K562 (cell line): Measurements from ENCODE around the gene SLC44A2. TPM values are rescaled to one million over a fixed set of nuclear protein-coding genes. Genes with fewer than 3 reads are reported as not detected.

Experiments
- ATAC-seq: fragments of 200-7000 bp; cut with Tn5 transposase; 3 replicates; pipeline ENCODE4 v1.9.1; 2020; ENCODE audit warnings: moderate library complexity
- BruUV-seq: library from RNA; stranded (reverse); fragments of 400-500 nt; replicated peaks from 2 replicates; lab custom pipeline; 2021; lab: Mats Ljungman, UMichigan
- CTCF ChIA-PET: fragments of 300-600 bp; formaldehyde crosslinking; extraction: SDS; loops from one replicate; lab custom pipeline; 2021; ENCODE audit warnings: low intra/inter-chr PET ratio; lab: Yijun Ruan, JAX
- POLR2A ChIA-PET: fragments of 300-600, 350-650 bp; sonication (Branson Sonifier 250); formaldehyde crosslinking; extraction: SDS; loops from one replicate; lab custom pipeline; 2021; ENCODE audit warnings: antibody characterized with exemption, inconsistent platforms; lab: Yijun Ruan, JAX
- DNase-seq, 4 experiments: peaks; one replicate each; pipeline versions ENCODE4 v3.0.0 to v3.0.0-alpha.2; 2011 to 2018; ENCODE audit warnings: low spot score in 3 of 4, mixed read lengths in 3 of 4; ENCODE audit errors: extremely low read depth in 1 of 4
- FAIRE-seq: peaks from 2 replicates; lab custom pipeline; 2011; peaks lifted over from hg19 to GRCh38; lab: Jason Lieb, UNC
- H2AFZ ChIP-seq: 2 replicates; pipeline ENCODE4 v1.6.0; 2011; ENCODE audit warnings: low read depth, low read length, control low read depth, inconsistent platforms
- H3K27ac ChIP-seq: fragments of 200-600 bp; 3 replicates; pipeline ENCODE4 v1.8.0; 2011; ENCODE audit warnings: low read depth, mild to moderate bottlenecking, control low read depth, inconsistent platforms, low read length, moderate library complexity, mixed read lengths; ENCODE audit errors: extremely low read depth
- H3K27me3 ChIP-seq, 2 experiments: fragments of 300-600 bp in 1 of 2; 2 replicates in 1 of 2; 3 replicates in 1 of 2; pipeline versions ENCODE4 v1.6.0 to v1.8.0; 2011; ENCODE audit warnings: inconsistent platforms in 2 of 2, low read length in 2 of 2, mild to moderate bottlenecking in 1 of 2, mixed read lengths in 1 of 2, moderate library complexity in 1 of 2; ENCODE audit not compliant: control insufficient read depth in 2 of 2, insufficient read depth in 2 of 2
- H3K36me3 ChIP-seq: fragments of 300-600 bp; 3 replicates; pipeline ENCODE4 v1.8.0; 2011; ENCODE audit warnings: mild to moderate bottlenecking, low read length, inconsistent platforms; ENCODE audit not compliant: control insufficient read depth, insufficient read depth
- H3K4me1 ChIP-seq, 2 experiments: fragments of 200-600 bp in 1 of 2; replicated peaks in 1 of 2; 2 replicates in 1 of 2; 3 replicates in 1 of 2; pipeline versions ENCODE4 v1.5.1 to v1.8.0; 2011; ENCODE audit warnings: inconsistent platforms in 2 of 2, low read length in 2 of 2, mild to moderate bottlenecking in 1 of 2, mixed read lengths in 1 of 2, moderate library complexity in 1 of 2; ENCODE audit not compliant: control insufficient read depth in 2 of 2, insufficient read depth in 2 of 2
- H3K4me2 ChIP-seq: 2 replicates; pipeline ENCODE4 v1.6.1; 2011; ENCODE audit warnings: low read length, control low read depth, inconsistent platforms, mixed read lengths; ENCODE audit not compliant: insufficient read depth
- H3K4me3 ChIP-seq: fragments of 200-600 bp; sonication (generic), shearing (Covaris generic); 2 replicates; pipeline ENCODE4 v1.5.1; 2016; ENCODE audit warnings: control low read depth, inconsistent platforms
- H3K79me2 ChIP-seq: fragments of 200-600 bp; 3 replicates; pipeline ENCODE4 v1.8.0; 2011; ENCODE audit warnings: low read length, inconsistent platforms; ENCODE audit not compliant: control insufficient read depth, insufficient read depth
- H3K9ac ChIP-seq, 2 experiments: 2 replicates each; pipeline versions ENCODE4 v1.6.0 to v1.6.1; 2011; ENCODE audit warnings: low read depth in 2 of 2, low read length in 2 of 2, control low read depth in 1 of 2, inconsistent platforms in 1 of 2, mild to moderate bottlenecking in 1 of 2, mixed read lengths in 1 of 2; ENCODE audit not compliant: insufficient read depth in 1 of 2
- H3K9me1 ChIP-seq: one replicate; pipeline ENCODE4 v1.6.0; 2011; ENCODE audit warnings: inconsistent platforms, mild to moderate bottlenecking, low read length, moderate library complexity; ENCODE audit not compliant: control insufficient read depth, insufficient read depth
- H3K9me3 ChIP-seq: replicated peaks from 2 replicates; pipeline ENCODE4 v1.5.1; 2011; ENCODE audit warnings: low read depth, low read length, inconsistent platforms; ENCODE audit not compliant: control insufficient read depth, insufficient read depth
- H4K20me1 ChIP-seq: replicated peaks from 2 replicates; pipeline ENCODE4 v1.6.1; 2011; ENCODE audit warnings: low read length, inconsistent platforms, mixed read lengths; ENCODE audit not compliant: control insufficient read depth, insufficient read depth
- C11orf30 ChIP-seq: fragments of 450-650 bp; IDR thresholded peaks from 2 replicates; pipeline ENCODE4 v1.6.1; 2016; ENCODE audit warnings: low read depth, mild to moderate bottlenecking
- CBFA2T3 ChIP-seq: fragments of 450-650 bp; IDR thresholded peaks from 2 replicates; pipeline ENCODE4 v1.6.1; 2017
- HMG20A ChIP-seq: fragments of 450-650 bp; formaldehyde crosslinking; conservative IDR thresholded peaks from 2 replicates; pipeline ENCODE4 v1.4.0; 2020; ENCODE audit warnings: mild to moderate bottlenecking, mixed read lengths
- MAFF ChIP-seq: IDR thresholded peaks from 2 replicates; pipeline ENCODE4 v1.6.1; 2012; ENCODE audit warnings: low read length, improper control_type of control experiment
- MAFG ChIP-seq: fragments of 450-650 bp; conservative IDR thresholded peaks from 2 replicates; pipeline ENCODE4 v1.6.1; 2016; ENCODE audit warnings: missing genetic modification characterization, missing compliant biosample characterization
- MAFK ChIP-seq: IDR thresholded peaks from 2 replicates; pipeline ENCODE4 v1.6.1; 2011; ENCODE audit warnings: low read length, improper control_type of control experiment
- TFAP4 ChIP-seq: sonication (generic); formaldehyde crosslinking; IDR thresholded peaks from 2 replicates; pipeline ENCODE4 v1.8.0; 2022; ENCODE audit warnings: missing genetic modification reagents, mild to moderate bottlenecking, moderate library complexity, borderline replicate concordance
- ZEB2 ChIP-seq: fragments of 450-650 bp; IDR thresholded peaks from 2 replicates; pipeline ENCODE4 v1.6.1; 2016
- ZNF316 ChIP-seq: fragments of 450-650 bp; IDR thresholded peaks from 2 replicates; pipeline ENCODE4 v1.6.1; 2016
- ZNF780A ChIP-seq: fragments of 250-450 bp; sonication (Bioruptor Pico); IDR thresholded peaks from 2 replicates; pipeline ENCODE4 v1.5.0; 2021; ENCODE audit warnings: mild to moderate bottlenecking
- WGBS: fragments of 100-300 bp; shearing (Covaris generic); methylation state at CpG from one replicate; pipeline ENCODE4 v1.1.6; 2016; ENCODE audit warnings: low coverage, mixed read lengths; ENCODE audit not compliant: insufficient coverage; ENCODE audit errors: missing lambda C conversion rate; 5-methylcytosine and 5-hydroxymethylcytosine counted together
- in situ Hi-C: fragments of 300-500 bp; cut with MboI; formaldehyde crosslinking; loops from 4 replicates; pipeline ENCODE4 v1.15.0; 2018; ENCODE audit warnings: inconsistent platforms, mixed read lengths
- intact Hi-C: fragments of 100-400 bp; cut with micrococcal nuclease; formaldehyde crosslinking; loops from 2 replicates; pipeline ENCODE4 v1.14.2; 2022
- polyA plus RNA-seq, 8 experiments: library from polyadenylated mRNA; depleted of rRNA in 4 of 8; stranded (reverse) in 5 of 8; unstranded in 3 of 8; fragments of >200 nt; fragmentation: Nextera tagmentation in 2 of 8; fragmentation: Illumina TruSeq in 1 of 8; extraction: Ambion mirVana in 2 of 8; extraction: Trizol in 1 of 8; gene quantifications; 2 replicates each; pipeline versions ENCODE4 v1.2.1 to v1.2.3, GENCODE V29; 2011 to 2014; ENCODE audit warnings: inconsistent platforms in 1 of 8, missing spikeins in 1 of 8
- total RNA-seq, 7 experiments: library from RNA; depleted of rRNA in 6 of 7; stranded (reverse); fragments of >200 nt in 6 of 7; fragmentation: Illumina TruSeq in 2 of 7; extraction: Trizol in 2 of 7; gene quantifications; 2 replicates each; pipeline versions ENCODE4 v1.2.1 to v1.2.3, GENCODE V29; 2011 to 2021; ENCODE audit warnings: low replicate concordance in 1 of 7

Gene SLC44A2
- total and polyA plus RNA-seq, 9 of the 15 experiments (the other 6 are each of a cell fraction or from before 2014, with no cell fraction given), result 1.1 to 34.2 (median 8.1) TPM

- Histone ChIP-seq H3K9ac (no peak overlapping the region), H4K20me1 (peaks cover 20% of the 10 kb centered on the region), H3K4me3 (no peak overlapping the region), H3K9me1 (no peaks in the 10 kb centered on the region), H3K4me2 (no peak overlapping the region), H3K9me3 (no peaks in the 10 kb centered on the region), H2AFZ (no peak overlapping the region), H3K79me2 (peaks cover 45% of the 10 kb centered on the region), H3K4me1 (peaks cover 15 to 20% of the 10 kb centered on the region in 2 experiments; a peak in 4 of 5 replicates), H3K27me3 (no peaks in the 10 kb centered on the region), H3K36me3 (peaks cover 25% of the 10 kb centered on the region), H3K27ac (no peak overlapping the region)
- FAIRE-seq (peak; percentile 6), DNase-seq (no peak), ATAC-seq (no peak)
- BruUV-seq, result no TSS peak
- ChIA-PET CTCF (no interaction called here), POLR2A (interaction anchor here (0.6 to 1.5 kb wide), 5 partner anchors 11 to 458 kb away, joined by 3 to 4 read pairs (median 3); no protein-coding TSS in a partner anchor)
- intact Hi-C loops (loop anchor here (5.0 kb wide), 1 partner anchor 85 kb away; the partner anchor contains the start of genes CDKN2D and KRI1), in situ Hi-C loops (no loop called here)
- TF ChIP-seq ZNF316 (peak; percentile 99), MAFG (tag) (peak; percentile 96), HMG20A (CRISPR knock-in tag) (no peak), CBFA2T3 (0 out of 2 replicates have a peak, but pooled peaks have one; percentile 18), ZNF780A (CRISPR knock-in tag) (no peak), MAFK (peak; percentile 99), TFAP4 (CRISPR knock-in tag) (peak; percentile 23; the same call in 1 of the 2 replicates), MAFF (peak; percentile 99), C11orf30 (peak; percentile 97), ZEB2 (no peak)
- 80% methylated on average over 4 of the region's 4 CpGs for WGBS
Measured at GRCh38 chr19:10651851-10652250, 26.5 kb downstream of the SLC44A2 start.
